IMR-90 (cell line): Measurements from ENCODE around the gene RGL1. TPM values are rescaled to one million over a fixed set of nuclear protein-coding genes. Genes with fewer than 3 reads are reported as not detected.

Experiments used
- ATAC-seq: fragments of 200-7000 bp; cut with Tn5 transposase; 2 replicates; pipeline ENCODE4 v1.9.1; 2020; ENCODE audit warnings: low read depth, mild to moderate bottlenecking, moderate library complexity
- BruUV-seq: library from RNA; stranded (reverse); fragments of 400-500 nt; replicated peaks from 2 replicates; lab custom pipeline; 2021; lab: Mats Ljungman, UMichigan
- CTCF ChIA-PET: fragments of 300-600 bp; formaldehyde crosslinking; extraction: SDS; loops from one replicate; lab custom pipeline; 2021; ENCODE audit warnings: antibody characterized with exemption; lab: Yijun Ruan, JAX
- POLR2A ChIA-PET: fragments of 300-600 bp; sonication (Branson Sonifier 250); formaldehyde crosslinking; loops from one replicate; lab custom pipeline; 2022; ENCODE audit warnings: antibody characterized with exemption; ENCODE audit not compliant: unreplicated experiment; lab: Charles Lee
- DNase-seq: peaks from one replicate; pipeline ENCODE4 v3.0.0; 2013
- H2AFZ ChIP-seq: replicated peaks from 2 replicates; pipeline ENCODE3; 2013; ENCODE audit warnings: low read length, mild to moderate bottlenecking; ENCODE audit not compliant: poor library complexity
- H2AK5ac ChIP-seq: 2 replicates; pipeline ENCODE4 v1.6.1; 2013; ENCODE audit warnings: low read depth, low read length, inconsistent platforms
- H2AK9ac ChIP-seq: replicated peaks from 2 replicates; pipeline ENCODE3; 2013; ENCODE audit warnings: mild to moderate bottlenecking, low read depth, low read length, moderate library complexity; ENCODE audit not compliant: poor library complexity
- H2BK120ac ChIP-seq: 2 replicates; pipeline ENCODE4 v1.6.1; 2013; ENCODE audit warnings: low read depth, low read length, inconsistent platforms
- H2BK15ac ChIP-seq: 3 replicates; pipeline ENCODE4 v1.6.1; 2013; ENCODE audit warnings: low read depth, low read length, inconsistent platforms
- H2BK20ac ChIP-seq: 2 replicates; pipeline ENCODE4 v1.6.1; 2013; ENCODE audit warnings: low read depth, mild to moderate bottlenecking, inconsistent platforms, low read length, moderate library complexity
- H2BK5ac ChIP-seq: 2 replicates; pipeline ENCODE4 v1.6.1; 2013; ENCODE audit warnings: mild to moderate bottlenecking, low read depth, low read length, inconsistent platforms; ENCODE audit not compliant: poor library complexity, severe bottlenecking
- H3K14ac ChIP-seq: replicated peaks from 2 replicates; pipeline ENCODE4 v1.6.1; 2013; ENCODE audit warnings: low read depth, low read length, inconsistent platforms
- H3K18ac ChIP-seq: 2 replicates; pipeline ENCODE4 v1.6.1; 2013; ENCODE audit warnings: low read depth, low read length, control low read depth
- H3K23ac ChIP-seq: 2 replicates; pipeline ENCODE4 v1.6.1; 2013; ENCODE audit warnings: low read depth, low read length, inconsistent platforms
- H3K27ac ChIP-seq: 2 replicates; pipeline ENCODE4 v1.5.1; 2013; ENCODE audit warnings: mild to moderate bottlenecking, control low read depth, low read length; ENCODE audit not compliant: insufficient read depth
- H3K27me3 ChIP-seq: 2 replicates; pipeline ENCODE4 v1.6.1; 2013; ENCODE audit warnings: low read length; ENCODE audit not compliant: control insufficient read depth, insufficient read depth
- H3K36me3 ChIP-seq: 2 replicates; pipeline ENCODE4 v1.6.1; 2013; ENCODE audit warnings: low read length, mixed read lengths; ENCODE audit not compliant: control insufficient read depth, insufficient read depth
- H3K4ac ChIP-seq: 2 replicates; pipeline ENCODE4 v1.6.1; 2013; ENCODE audit warnings: low read depth, low read length, inconsistent platforms
- H3K4me1 ChIP-seq: 2 replicates; pipeline ENCODE4 v1.6.1; 2013; ENCODE audit warnings: low read length, mixed read lengths; ENCODE audit not compliant: control insufficient read depth, insufficient read depth
- H3K4me2 ChIP-seq: 2 replicates; pipeline ENCODE4 v1.6.1; 2013; ENCODE audit warnings: low read depth, mild to moderate bottlenecking, control low read depth, low read length, moderate library complexity
- H3K4me3 ChIP-seq: 2 replicates; pipeline ENCODE4 v1.5.1; 2013; ENCODE audit warnings: low read depth, mild to moderate bottlenecking, control low read depth, low read length, moderate library complexity; ENCODE audit not compliant: insufficient read depth
- H3K56ac ChIP-seq: 2 replicates; pipeline ENCODE4 v1.6.1; 2013; ENCODE audit warnings: low read length, inconsistent platforms; ENCODE audit not compliant: insufficient read depth; ENCODE audit errors: extremely low read depth
- H3K79me1 ChIP-seq, 2 experiments: 2 replicates each; pipeline ENCODE4 v1.6.1; 2013; ENCODE audit warnings: low read length in 2 of 2, inconsistent platforms in 1 of 2, low read depth in 1 of 2
- H3K9ac ChIP-seq: 2 replicates; pipeline ENCODE4 v1.6.1; 2013; ENCODE audit warnings: low read depth, low read length, control low read depth
- H3K9me1 ChIP-seq: 2 replicates; pipeline ENCODE4 v1.6.1; 2013; ENCODE audit warnings: low read length, inconsistent platforms; ENCODE audit not compliant: insufficient read depth
- H3K9me3 ChIP-seq: 2 replicates; pipeline ENCODE4 v1.6.1; 2013; ENCODE audit warnings: low read length; ENCODE audit not compliant: control insufficient read depth, insufficient read depth
- H4K20me1 ChIP-seq: 2 replicates; pipeline ENCODE4 v1.6.1; 2013; ENCODE audit warnings: low read length, inconsistent platforms; ENCODE audit not compliant: insufficient read depth
- H4K5ac ChIP-seq: 2 replicates; pipeline ENCODE4 v1.6.1; 2013; ENCODE audit warnings: mild to moderate bottlenecking, low read depth, low read length, control low read depth
- H4K8ac ChIP-seq, 2 experiments: 2 replicates each; pipeline ENCODE4 v1.6.1; 2013; ENCODE audit warnings: low read depth in 2 of 2, low read length in 2 of 2, control low read depth in 1 of 2, inconsistent platforms in 1 of 2
- H4K91ac ChIP-seq: 2 replicates; pipeline ENCODE4 v1.6.1; 2013; ENCODE audit warnings: low read depth, low read length, inconsistent platforms; ENCODE audit not compliant: insufficient read depth
- BHLHE40 ChIP-seq: fragments of 150-350 bp; IDR thresholded peaks from 2 replicates; pipeline ENCODE4 v1.6.1; 2016; ENCODE audit warnings: mild to moderate bottlenecking, low read depth, low read length
- CEBPB ChIP-seq: IDR thresholded peaks from 2 replicates; pipeline ENCODE4 v1.6.1; 2012; ENCODE audit warnings: low read depth, low read length, improper control_type of control experiment
- CHD1 ChIP-seq: IDR thresholded peaks from 2 replicates; pipeline ENCODE4 v1.6.1; 2012; ENCODE audit warnings: low read depth, low read length, improper control_type of control experiment
- FOS ChIP-seq: fragments of 150-350 bp; IDR thresholded peaks from 2 replicates; pipeline ENCODE4 v1.6.1; 2016; ENCODE audit warnings: low read depth, low read length
- MAFK ChIP-seq: IDR thresholded peaks from 2 replicates; pipeline ENCODE4 v1.6.1; 2012; ENCODE audit warnings: low read depth, low read length, improper control_type of control experiment
- MAZ ChIP-seq: IDR thresholded peaks from 2 replicates; pipeline ENCODE4 v1.6.1; 2012; ENCODE audit warnings: low read depth, mild to moderate bottlenecking, low read length, improper control_type of control experiment, moderate library complexity, borderline replicate concordance
- MXI1 ChIP-seq: IDR thresholded peaks from 2 replicates; pipeline ENCODE4 v1.6.1; 2012; ENCODE audit warnings: low read depth, mild to moderate bottlenecking, low read length, moderate library complexity, borderline replicate concordance
- NFE2L2 ChIP-seq: fragments of 150-350 bp; IDR thresholded peaks from 2 replicates; pipeline ENCODE4 v1.6.1; 2016; ENCODE audit warnings: low read depth, mild to moderate bottlenecking, low read length
- POLR2A ChIP-seq: IDR thresholded peaks from 2 replicates; pipeline ENCODE4 v1.6.1; 2012; ENCODE audit warnings: mild to moderate bottlenecking, low read depth, low read length
- RAD21 ChIP-seq: IDR thresholded peaks from 2 replicates; pipeline ENCODE4 v1.6.1; 2012; ENCODE audit warnings: low read length, improper control_type of control experiment
- RCOR1 ChIP-seq: IDR thresholded peaks from 2 replicates; pipeline ENCODE4 v1.6.1; 2012; ENCODE audit warnings: mild to moderate bottlenecking, low read length, improper control_type of control experiment; ENCODE audit not compliant: insufficient replicate concordance
- SMC3 ChIP-seq: fragments of 150-350 bp; IDR thresholded peaks from 2 replicates; pipeline ENCODE4 v1.6.1; 2016; ENCODE audit warnings: low read depth, mild to moderate bottlenecking, antibody characterized with exemption, low read length, moderate library complexity
- WGBS, 2 experiments: methylation state at CpG; one replicate each; pipeline versions ENCODE4 v1.1.5 to v1.1.7; 2013; ENCODE audit warnings: missing lambda C conversion rate in 2 of 2; ENCODE audit not compliant: insufficient read length in 1 of 2; ENCODE audit errors: extremely low coverage in 2 of 2; 5-methylcytosine and 5-hydroxymethylcytosine counted together
- dilution Hi-C: fragments of 300-500 bp; cut with HindIII; formaldehyde crosslinking; loops from one replicate; pipeline ENCODE4 v1.14.3; 2018; ENCODE audit warnings: low sequenced_read_pairs; ENCODE audit not compliant: unreplicated experiment
- in situ Hi-C: fragments of 300-500 bp; cut with MboI; formaldehyde crosslinking; loops from 3 replicates; pipeline ENCODE4 v1.14.3; 2019; ENCODE audit warnings: low sequenced_read_pairs, inconsistent platforms, mixed read lengths
- intact Hi-C: fragments of 100-400 bp; cut with micrococcal nuclease; formaldehyde crosslinking; loops from 2 replicates; pipeline ENCODE4 v1.10.0; 2022
- polyA plus RNA-seq, 3 experiments: library from polyadenylated mRNA; depleted of rRNA; stranded (reverse); fragments of >200 nt; gene quantifications; 2 replicates each; pipeline ENCODE4 v1.2.3, GENCODE V29; 2012; ENCODE audit warnings: low replicate concordance in 1 of 3
- total RNA-seq: library from RNA; depleted of rRNA; stranded (reverse); fragments of >200 nt; gene quantifications from 2 replicates; pipeline ENCODE4 v1.2.3, GENCODE V29; 2012
- TF ChIP-seq, protein P1 (sequence below): fragments of 150-350 bp; IDR thresholded peaks from 2 replicates; pipeline ENCODE4 v1.6.1; 2016; ENCODE audit warnings: low read depth, mild to moderate bottlenecking, low read length, moderate library complexity, borderline replicate concordance
- TF ChIP-seq, protein P2 (sequence below): fragments of 150-350 bp; IDR thresholded peaks from 2 replicates; pipeline ENCODE4 v1.6.1; 2017; ENCODE audit warnings: mild to moderate bottlenecking, antibody characterized with exemption, low read length, low read depth

The RGL1 gene
- total and polyA plus RNA-seq, 2 of the 4 experiments (the other 2 are of a cell fraction), result 4.7 to 7.5 TPM

GRCh38 chr1:183881387-183882131, 76.6 kb downstream of the RGL1 start:
- Histone ChIP-seq H3K9me1 (peaks cover 13% of the 10 kb centered on the region), H3K36me3 (peaks cover 7% of the 10 kb centered on the region), H2BK120ac (peak overlapping the region; percentile 88), H3K18ac (peak overlapping the region; percentile 37), H3K27me3 (no peaks in the 10 kb centered on the region), H3K9ac (no peak overlapping the region), H3K4ac (peak overlapping the region; percentile 90), H3K14ac (peak overlapping the region; percentile 69), H3K4me1 (peaks cover 11% of the 10 kb centered on the region), H3K56ac (no peak overlapping the region; the same call in 1 of the 2 replicates), H4K5ac (0 out of 2 replicates have a peak overlapping the region, but pooled peaks have one; percentile 46), H2BK20ac (peak overlapping the region; percentile 81), H3K23ac (peak overlapping the region; percentile 67), H3K79me1 (peaks cover 0 to 1% of the 10 kb centered on the region in 2 experiments; a peak in 1 of 4 replicates), H4K20me1 (no peaks in the 10 kb centered on the region; the same call in 1 of the 2 replicates), H2AK9ac (peak overlapping the region; percentile 71), H4K8ac (peak overlapping the region; percentile 56 to 80; a peak in 3 of 4 replicates), H2BK15ac (peak overlapping the region; percentile 80; the same call in 2 of the 3 replicates), H2AFZ (peak overlapping the region; percentile 76), H3K9me3 (no peaks in the 10 kb centered on the region), H3K4me2 (peak overlapping the region; percentile 13), H2AK5ac (peak overlapping the region; percentile 78), H3K27ac (no peak overlapping the region), H2BK5ac (no peak overlapping the region), H4K91ac (peak overlapping the region; percentile 84), H3K4me3 (no peak overlapping the region)
- in situ Hi-C loops (no loop called here), intact Hi-C loops (no loop called here), dilution Hi-C loops (no loop called here)
- ATAC-seq, result peak; percentile 92
- CTCF ChIA-PET, result interaction anchor here (1.0 to 1.6 kb wide), 4 partner anchors 11 to 343 kb away, joined by 3 to 4 read pairs (median 3); no protein-coding TSS in a partner anchor
- no TSS peak for BruUV-seq
- POLR2A ChIA-PET, result interaction anchor here (0.5 kb wide), 1 partner anchor 247 kb away, joined by 4 read pairs; no protein-coding TSS in a partner anchor
- TF ChIP-seq RCOR1 (no peak), CHD1 (no peak), NFE2L2 (no peak), BHLHE40 (no peak), POLR2A (no peak), MAZ (peak; percentile 45; the same call in 1 of the 2 replicates), CEBPB (peak; percentile 92), SMC3 (no peak), RAD21 (no peak), FOS (no peak), MAFK (no peak), MXI1 (no peak)
- TF ChIP-seq, protein P1, sequence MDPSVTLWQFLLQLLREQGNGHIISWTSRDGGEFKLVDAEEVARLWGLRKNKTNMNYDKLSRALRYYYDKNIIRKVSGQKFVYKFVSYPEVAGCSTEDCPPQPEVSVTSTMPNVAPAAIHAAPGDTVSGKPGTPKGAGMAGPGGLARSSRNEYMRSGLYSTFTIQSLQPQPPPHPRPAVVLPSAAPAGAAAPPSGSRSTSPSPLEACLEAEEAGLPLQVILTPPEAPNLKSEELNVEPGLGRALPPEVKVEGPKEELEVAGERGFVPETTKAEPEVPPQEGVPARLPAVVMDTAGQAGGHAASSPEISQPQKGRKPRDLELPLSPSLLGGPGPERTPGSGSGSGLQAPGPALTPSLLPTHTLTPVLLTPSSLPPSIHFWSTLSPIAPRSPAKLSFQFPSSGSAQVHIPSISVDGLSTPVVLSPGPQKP, result no peak
- TF ChIP-seq, protein P2, sequence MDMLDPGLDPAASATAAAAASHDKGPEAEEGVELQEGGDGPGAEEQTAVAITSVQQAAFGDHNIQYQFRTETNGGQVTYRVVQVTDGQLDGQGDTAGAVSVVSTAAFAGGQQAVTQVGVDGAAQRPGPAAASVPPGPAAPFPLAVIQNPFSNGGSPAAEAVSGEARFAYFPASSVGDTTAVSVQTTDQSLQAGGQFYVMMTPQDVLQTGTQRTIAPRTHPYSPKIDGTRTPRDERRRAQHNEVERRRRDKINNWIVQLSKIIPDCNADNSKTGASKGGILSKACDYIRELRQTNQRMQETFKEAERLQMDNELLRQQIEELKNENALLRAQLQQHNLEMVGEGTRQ, result no peak
- WGBS, 2 experiments, result 0% methylated on average over 1 of the region's 4 CpGs; no CpG with 5 or more reads in 1 of the 2 experiments
- peak; percentile 86 for DNase-seq
